BLaER1 (cell line): ENCODE measurements around the gene LRWD1.

Source experiments
- H3K27ac ChIP-seq: shearing (Covaris generic); formaldehyde crosslinking; 2 replicates; pipeline ENCODE4 v1.8.1; 2022
- H3K27me3 ChIP-seq: shearing (Covaris generic); formaldehyde crosslinking; 2 replicates; pipeline ENCODE4 v1.8.1; 2022
- H3K36me3 ChIP-seq: shearing (Covaris generic); formaldehyde crosslinking; 2 replicates; pipeline ENCODE4 v1.8.1; 2022
- H3K4me1 ChIP-seq: shearing (Covaris generic); formaldehyde crosslinking; 2 replicates; pipeline ENCODE4 v1.8.1; 2022
- H3K4me2 ChIP-seq: shearing (Covaris generic); formaldehyde crosslinking; 2 replicates; pipeline ENCODE4 v1.8.1; 2022
- H3K4me3 ChIP-seq: shearing (Covaris generic); formaldehyde crosslinking; 2 replicates; pipeline ENCODE4 v1.8.1; 2022
- H3K9ac ChIP-seq: shearing (Covaris generic); formaldehyde crosslinking; 2 replicates; pipeline ENCODE4 v1.8.1; 2022
- H3K9me3 ChIP-seq: shearing (Covaris generic); formaldehyde crosslinking; 2 replicates; pipeline ENCODE4 v1.8.1; 2022
- H4K20me1 ChIP-seq: shearing (Covaris generic); formaldehyde crosslinking; 2 replicates; pipeline ENCODE4 v1.8.1; 2022
- Cebpa-rat ChIP-seq: shearing (Covaris generic); IDR thresholded peaks from 2 replicates; pipeline ENCODE4 v1.8.1; 2022

LRWD1 gene

GRCh38 chr7:102426268-102427018 is 38.3 kb upstream of the LRWD1 start:
- Histone ChIP-seq H3K36me3 (peaks cover 25% of the 10 kb centered on the region; the same call in 1 of the 2 replicates), H3K4me1 (peaks cover 100% of the 10 kb centered on the region), H4K20me1 (no peaks in the 10 kb centered on the region), H3K4me3 (peak overlapping the region; percentile 52), H3K9ac (peak overlapping the region; percentile 82), H3K9me3 (no peaks in the 10 kb centered on the region), H3K27me3 (no peaks in the 10 kb centered on the region), H3K4me2 (peak overlapping the region; percentile 95), H3K27ac (peak overlapping the region; percentile 98)
- no peak for TF ChIP-seq Cebpa-rat

GRCh38 chr7:102427019-102427405 is 37.8 kb upstream of the LRWD1 start:
- Histone ChIP-seq H3K4me2 (peak overlapping the region; percentile 95), H3K36me3 (peaks cover 20% of the 10 kb centered on the region; the same call in 1 of the 2 replicates), H3K27ac (peak overlapping the region; percentile 98), H3K9me3 (no peaks in the 10 kb centered on the region), H3K27me3 (no peaks in the 10 kb centered on the region), H4K20me1 (no peaks in the 10 kb centered on the region), H3K4me3 (peak overlapping the region; percentile 52), H3K9ac (peak overlapping the region; percentile 82), H3K4me1 (peaks cover 100% of the 10 kb centered on the region)
- TF ChIP-seq Cebpa-rat = no peak

- Histone ChIP-seq H3K36me3 (peaks cover 13% of the 10 kb centered on the region; the same call in 1 of the 2 replicates), H3K9me3 (no peaks in the 10 kb centered on the region), H3K27ac (peak overlapping the region; percentile 98), H3K27me3 (no peaks in the 10 kb centered on the region), H3K4me2 (peak overlapping the region; percentile 95), H3K4me1 (peaks cover 85% of the 10 kb centered on the region), H3K9ac (no peak overlapping the region), H4K20me1 (no peaks in the 10 kb centered on the region), H3K4me3 (no peak overlapping the region)
- TF ChIP-seq Cebpa-rat = no peak
These were observed 35.5 kb upstream of the LRWD1 start for GRCh38 chr7:102429141-102429899.

GRCh38 chr7:102431617-102432298 is 33.0 kb upstream of the LRWD1 start:
- no peaks in the 10 kb centered on the region for H3K27me3 ChIP-seq
- H3K4me1 ChIP-seq = peaks cover 85% of the 10 kb centered on the region
- H3K4me2 ChIP-seq = peak overlapping the region; percentile 96
- H4K20me1 ChIP-seq = no peaks in the 10 kb centered on the region; the same call in 1 of the 2 replicates
- peak overlapping the region; percentile 95 for H3K9ac ChIP-seq
- peak overlapping the region; percentile 98 for H3K27ac ChIP-seq
- peak overlapping the region; percentile 44 for H3K4me3 ChIP-seq
- TF ChIP-seq Cebpa-rat = no peak
- peaks cover 16% of the 10 kb centered on the region for H3K36me3 ChIP-seq
- H3K9me3 ChIP-seq = no peaks in the 10 kb centered on the region

DNA sequence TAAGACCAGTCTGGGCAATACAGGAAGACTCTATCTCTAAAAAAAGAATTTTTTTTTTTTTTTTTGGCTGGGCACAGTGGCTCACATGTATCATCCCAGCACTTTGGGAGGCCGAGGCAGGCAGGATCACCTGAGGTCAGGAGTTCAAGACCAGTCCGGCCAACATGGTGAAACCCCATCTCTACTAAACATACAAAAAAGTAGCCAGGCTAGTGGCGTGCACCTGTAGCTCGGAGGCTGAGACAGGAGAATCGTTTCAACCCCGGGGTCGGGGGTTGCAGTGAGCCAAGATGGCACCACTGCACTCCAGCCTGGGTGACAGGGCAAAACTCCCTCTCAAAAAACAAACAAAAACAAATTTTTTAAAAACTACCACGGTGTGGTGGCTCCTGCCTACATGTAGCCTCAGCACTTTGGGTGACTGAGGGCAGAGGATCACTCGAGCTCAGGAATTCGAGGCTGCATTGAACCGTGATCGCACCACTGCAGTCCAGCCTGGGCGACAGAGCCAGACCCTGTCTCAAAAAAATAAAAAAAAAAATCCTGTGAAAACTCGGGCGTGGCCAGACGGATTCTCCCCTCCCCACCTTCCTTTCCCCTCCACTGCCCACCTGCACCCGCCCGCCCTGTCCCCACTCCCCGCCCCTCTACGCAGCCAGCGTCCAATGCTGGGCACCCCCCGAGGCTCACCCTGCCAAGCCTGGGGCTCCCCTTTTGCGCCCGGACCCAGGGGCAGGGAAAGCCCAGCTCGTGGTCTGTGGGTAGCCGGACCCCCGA is 32.2 kb upstream of the LRWD1 start:
- no peak for TF ChIP-seq Cebpa-rat
- H3K27ac ChIP-seq = peak overlapping the region; percentile 98
- H3K9me3 ChIP-seq = no peaks in the 10 kb centered on the region
- peaks cover 25% of the 10 kb centered on the region for H3K36me3 ChIP-seq
- H3K4me3 ChIP-seq = peak overlapping the region; percentile 97
- H4K20me1 ChIP-seq = no peaks in the 10 kb centered on the region; the same call in 1 of the 2 replicates
- H3K4me1 ChIP-seq = peaks cover 82% of the 10 kb centered on the region
- peak overlapping the region; percentile 96 for H3K4me2 ChIP-seq
- H3K9ac ChIP-seq = peak overlapping the region; percentile 95
- H3K27me3 ChIP-seq = no peaks in the 10 kb centered on the region

DNA sequence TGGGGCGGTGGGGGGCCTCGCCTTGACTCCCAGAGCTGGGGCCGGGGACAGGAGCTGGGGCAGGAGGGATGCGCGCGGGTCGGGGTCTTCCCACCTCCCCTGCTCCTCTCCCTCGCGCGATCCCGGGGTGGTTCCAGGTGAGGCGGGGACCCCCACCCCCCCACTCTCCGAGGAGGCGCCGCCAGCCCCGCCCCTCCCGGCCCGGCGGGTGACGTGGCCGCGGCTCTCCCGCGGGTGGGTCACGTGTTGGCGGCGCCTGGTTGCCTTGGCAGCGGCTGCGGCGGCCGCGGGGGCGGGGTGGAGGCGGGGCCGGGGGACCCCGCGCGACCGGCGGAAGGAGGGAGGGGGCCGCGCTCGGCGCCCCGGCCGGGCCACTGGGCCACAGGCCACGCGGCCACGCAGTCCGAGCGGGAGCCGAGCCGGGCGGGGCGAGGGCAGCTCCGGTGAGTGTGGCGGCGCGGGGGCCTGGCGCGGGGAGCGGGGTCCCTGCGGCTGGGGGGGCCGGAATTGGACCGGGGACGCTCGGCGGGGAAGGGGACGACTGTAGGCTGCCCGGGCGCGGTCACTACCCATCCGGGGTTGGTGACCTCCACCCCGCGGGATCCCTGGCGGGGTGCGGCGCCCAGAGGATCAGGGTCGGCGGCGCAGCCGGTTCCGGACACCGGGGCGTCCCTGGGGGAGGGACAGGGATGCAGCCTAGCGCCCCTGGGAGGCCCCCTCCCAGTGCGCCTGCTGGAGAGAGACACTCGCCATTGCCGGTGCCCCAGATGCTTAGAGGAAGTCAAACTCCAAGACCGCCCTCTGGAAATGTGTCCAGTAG is 31.4 kb upstream of the LRWD1 start, which contains the start of gene ORAI2:
Gene ORAI2, plus strand, starts transcription at position 357 of the 820 bp plus-strand sequence. CDS start 5,382 bp downstream, outside the sequence.
- no peak for TF ChIP-seq Cebpa-rat
- peak within 1 kb of the TSS; percentile 98 for H3K27ac ChIP-seq
- peaks cover 32% of the 10 kb centered on the region for H3K36me3 ChIP-seq
- no peaks in the 10 kb centered on the region; the same call in 1 of the 2 replicates for H4K20me1 ChIP-seq
- peak within 1 kb of the TSS; percentile 97 for H3K4me3 ChIP-seq
- H3K27me3 ChIP-seq = no peaks in the 10 kb centered on the region
- peak within 1 kb of the TSS; percentile 95 for H3K9ac ChIP-seq
- no peaks in the 10 kb centered on the region for H3K9me3 ChIP-seq
- peaks cover 82% of the 10 kb centered on the region for H3K4me1 ChIP-seq
- H3K4me2 ChIP-seq = peak within 1 kb of the TSS; percentile 96

DNA sequence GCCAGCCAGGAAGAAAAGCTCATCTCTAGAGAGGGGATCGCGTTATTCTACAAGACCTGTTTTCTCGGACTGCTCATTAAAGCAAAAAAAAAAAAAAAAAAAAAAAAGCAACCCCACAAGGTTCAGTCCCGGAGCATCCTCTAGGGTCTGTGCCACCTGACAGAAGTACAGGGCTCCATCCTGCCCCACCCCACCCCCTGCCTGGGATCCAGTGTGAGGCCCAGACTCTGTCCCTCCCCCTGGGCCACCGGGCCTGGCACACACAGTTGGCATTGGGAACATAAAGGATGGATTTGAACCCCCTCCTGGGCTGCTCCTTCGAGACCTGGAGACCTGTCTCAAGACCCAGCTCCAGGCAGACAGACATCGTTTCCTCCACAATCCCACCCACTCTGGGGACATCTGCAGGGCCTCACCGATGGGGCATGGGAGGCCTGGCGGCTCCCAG is 30.7 kb upstream of the LRWD1 start:
- Histone ChIP-seq H3K4me2 (peak overlapping the region; percentile 96), H3K36me3 (peaks cover 34% of the 10 kb centered on the region), H4K20me1 (no peaks in the 10 kb centered on the region; the same call in 1 of the 2 replicates), H3K4me3 (peak overlapping the region; percentile 97), H3K9ac (peak overlapping the region; percentile 95), H3K4me1 (peaks cover 82% of the 10 kb centered on the region), H3K27ac (peak overlapping the region; percentile 98), H3K27me3 (no peaks in the 10 kb centered on the region), H3K9me3 (no peaks in the 10 kb centered on the region)
- no peak for TF ChIP-seq Cebpa-rat

DNA sequence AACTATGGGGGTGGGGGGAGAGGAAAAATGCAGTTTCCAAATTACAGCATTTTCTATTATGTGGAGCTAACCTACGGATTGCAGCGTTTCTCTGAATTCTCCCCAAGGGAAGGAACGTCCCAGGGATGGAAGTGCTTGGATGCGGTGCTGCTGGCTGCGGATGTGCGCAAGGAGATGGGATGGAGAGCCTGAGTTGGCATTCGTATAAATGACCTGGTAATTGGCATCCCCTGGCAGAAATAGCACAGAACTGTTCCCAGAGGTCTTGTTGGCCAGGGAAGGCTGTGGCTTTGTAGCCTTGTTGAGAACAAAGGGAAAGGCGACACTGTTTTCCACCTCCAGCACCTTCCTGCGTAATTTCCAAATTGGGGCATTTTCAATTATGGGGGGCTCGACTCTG is 28.7 kb upstream of the LRWD1 start:
- no peaks in the 10 kb centered on the region; the same call in 1 of the 2 replicates for H4K20me1 ChIP-seq
- no peaks in the 10 kb centered on the region for H3K9me3 ChIP-seq
- H3K27me3 ChIP-seq = no peaks in the 10 kb centered on the region
- peak overlapping the region; percentile 22; the same call in 1 of the 2 replicates for H3K4me3 ChIP-seq
- 0 out of 2 replicates have a peak overlapping the region, but pooled peaks have one; percentile 24 for H3K9ac ChIP-seq
- H3K4me2 ChIP-seq = peak overlapping the region; percentile 96
- peaks cover 50% of the 10 kb centered on the region for H3K36me3 ChIP-seq
- peak overlapping the region; percentile 98 for H3K27ac ChIP-seq
- H3K4me1 ChIP-seq = peaks cover 82% of the 10 kb centered on the region
- no peak for TF ChIP-seq Cebpa-rat
